K562 (cell line): ENCODE data around the gene TIMP2. TPM values are rescaled to one million over a fixed set of nuclear protein-coding genes. Genes with fewer than 3 reads are reported as not detected.

Source experiments
- BDP1 ChIP-seq: IDR thresholded peaks from 3 replicates; pipeline ENCODE4 v1.6.1; 2011; ENCODE audit not compliant: insufficient read length, insufficient read depth
- CEBPG ChIP-seq, 3 experiments: fragments of 200-800 bp in 1 of 3; sonication (Bioruptor generic) in 1 of 3; sonication (generic) in 1 of 3; formaldehyde crosslinking in 1 of 3; IDR thresholded peaks in 2 of 3; conservative IDR thresholded peaks in 1 of 3; 2 replicates each; pipeline versions ENCODE4 v1.6.1 to v1.8.0; 2016 to 2022; ENCODE audit warnings: missing compliant biosample characterization in 2 of 3, missing genetic modification characterization in 2 of 3, mild to moderate bottlenecking in 1 of 3, missing genetic modification reagents in 1 of 3
- HSF4 ChIP-seq: fragments of 250-450 bp; sonication (Bioruptor Pico); IDR thresholded peaks from 2 replicates; pipeline ENCODE4 v2.1.2; 2022; ENCODE audit warnings: mild to moderate bottlenecking, moderate library complexity, borderline replicate concordance
- KLF16 ChIP-seq: IDR thresholded peaks from 2 replicates; pipeline ENCODE4 v1.6.1; 2016; ENCODE audit warnings: antibody characterized with exemption
- NCOA2 ChIP-seq, 2 experiments: fragments of 450-650 bp; IDR thresholded peaks; 2 replicates each; pipeline ENCODE4 v1.6.1; 2018; ENCODE audit warnings: mild to moderate bottlenecking in 2 of 2, moderate library complexity in 1 of 2; ENCODE audit not compliant: partially characterized antibody in 2 of 2
- NR3C1 ChIP-seq: sonication (generic); formaldehyde crosslinking; IDR thresholded peaks from 2 replicates; pipeline ENCODE4 v1.8.1; 2022; ENCODE audit warnings: missing genetic modification reagents
- SRSF7 ChIP-seq: fragments of 200-400 bp; formaldehyde crosslinking; optimal IDR thresholded peaks from 2 replicates; pipeline ENCODE3; 2017; ENCODE audit warnings: mild to moderate bottlenecking, low read depth, low read length
- TAF9B ChIP-seq: fragments of 450-650 bp; IDR thresholded peaks from 2 replicates; pipeline ENCODE4 v1.6.1; 2018; ENCODE audit warnings: mild to moderate bottlenecking; ENCODE audit not compliant: partially characterized antibody
- U2AF1 ChIP-seq: fragments of 200-400 bp; formaldehyde crosslinking; optimal IDR thresholded peaks from 2 replicates; pipeline ENCODE3; 2017; ENCODE audit warnings: mild to moderate bottlenecking, low read depth, low read length, moderate library complexity
- YBX1 ChIP-seq: fragments of 450-650 bp; IDR thresholded peaks from 2 replicates; pipeline ENCODE4 v1.7.1; 2016; ENCODE audit warnings: mild to moderate bottlenecking
- ZBTB1 ChIP-seq: sonication (generic); formaldehyde crosslinking; IDR thresholded peaks from 2 replicates; pipeline ENCODE4 v1.8.1; 2023; ENCODE audit warnings: missing genetic modification reagents, low read depth, mild to moderate bottlenecking, borderline replicate concordance
- ZKSCAN8 ChIP-seq: fragments of 200-800 bp; sonication (Bioruptor generic); IDR thresholded peaks from 2 replicates; pipeline ENCODE4 v1.6.1; 2016; ENCODE audit warnings: missing genetic modification characterization, missing compliant biosample characterization
- ZNF436 ChIP-seq: fragments of 250-450, 450-650 bp; sonication (Bioruptor Pico); formaldehyde crosslinking; IDR thresholded peaks from 2 replicates; pipeline ENCODE4 v1.7.0; 2020; ENCODE audit warnings: mild to moderate bottlenecking
- polyA plus RNA-seq, 8 experiments: library from polyadenylated mRNA; depleted of rRNA in 4 of 8; stranded (reverse) in 5 of 8; unstranded in 3 of 8; fragments of >200 nt; fragmentation: Nextera tagmentation in 2 of 8; fragmentation: Illumina TruSeq in 1 of 8; extraction: Ambion mirVana in 2 of 8; extraction: Trizol in 1 of 8; gene quantifications; 2 replicates each; pipeline versions ENCODE4 v1.2.1 to v1.2.3, GENCODE V29; 2011 to 2014; ENCODE audit warnings: inconsistent platforms in 1 of 8, missing spikeins in 1 of 8
- total RNA-seq, 7 experiments: library from RNA; depleted of rRNA in 6 of 7; stranded (reverse); fragments of >200 nt in 6 of 7; fragmentation: Illumina TruSeq in 2 of 7; extraction: Trizol in 2 of 7; gene quantifications; 2 replicates each; pipeline versions ENCODE4 v1.2.1 to v1.2.3, GENCODE V29; 2011 to 2021; ENCODE audit warnings: low replicate concordance in 1 of 7
- TF ChIP-seq, protein P1 (sequence below): IDR thresholded peaks from 2 replicates; pipeline ENCODE4 v1.6.1; 2012; ENCODE audit warnings: low read depth, low read length, improper control_type of control experiment, borderline replicate concordance
- TF ChIP-seq, protein P2 (sequence below): sonication (generic); formaldehyde crosslinking; IDR thresholded peaks from 2 replicates; pipeline ENCODE4 v1.8.1; 2022; ENCODE audit warnings: missing genetic modification reagents
- TF ChIP-seq, protein P3 (sequence below): fragments of 450-650 bp; IDR thresholded peaks from 2 replicates; pipeline ENCODE4 v1.6.1; 2016; ENCODE audit warnings: low read depth

The TIMP2 gene
- total and polyA plus RNA-seq, 9 of the 15 experiments (the other 6 are each of a cell fraction or from before 2014, with no cell fraction given), result 0.55 TPM; not detected in 8

DNA sequence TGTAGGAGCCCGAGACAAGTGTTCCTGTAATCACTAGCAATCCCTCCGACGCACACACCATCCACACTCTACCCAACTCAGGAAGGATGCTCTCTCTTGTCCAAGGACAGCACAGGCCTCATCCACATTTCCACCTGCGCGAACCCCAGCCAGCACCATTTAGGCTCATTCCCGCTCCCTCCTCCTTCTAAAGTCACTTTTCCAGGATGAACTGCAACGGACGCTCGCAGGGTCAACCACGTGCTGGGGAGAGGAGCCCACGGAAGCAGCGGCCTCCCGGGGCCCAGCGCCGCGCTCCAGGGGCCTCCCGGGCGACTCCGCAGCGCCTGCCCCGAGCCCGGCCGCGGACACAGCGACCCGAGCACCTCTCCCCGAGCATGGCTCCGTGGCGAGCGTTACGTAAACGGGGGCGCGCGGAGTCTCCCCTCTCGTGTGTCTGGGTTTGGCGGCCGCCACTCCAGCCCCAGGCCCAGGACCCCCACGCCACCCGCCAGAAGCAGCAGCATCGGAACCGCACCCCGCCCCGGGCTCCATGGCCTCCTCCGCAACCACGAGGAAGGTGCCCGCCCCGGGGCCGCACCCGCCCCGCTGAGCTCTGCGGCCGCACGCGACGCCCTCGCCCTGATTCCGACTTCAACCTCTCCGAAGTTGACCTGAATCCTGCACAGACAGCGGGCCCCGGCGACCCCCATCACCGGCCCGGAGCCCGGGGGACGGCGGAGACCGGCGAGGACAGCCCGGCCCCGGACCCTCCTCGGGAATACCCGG is 85.2 kb downstream of the TIMP2 start (continued):
- no peak for TF ChIP-seq YBX1
- TF ChIP-seq ZKSCAN8 (CRISPR knock-in tag), result no peak
- TF ChIP-seq, protein P1, sequence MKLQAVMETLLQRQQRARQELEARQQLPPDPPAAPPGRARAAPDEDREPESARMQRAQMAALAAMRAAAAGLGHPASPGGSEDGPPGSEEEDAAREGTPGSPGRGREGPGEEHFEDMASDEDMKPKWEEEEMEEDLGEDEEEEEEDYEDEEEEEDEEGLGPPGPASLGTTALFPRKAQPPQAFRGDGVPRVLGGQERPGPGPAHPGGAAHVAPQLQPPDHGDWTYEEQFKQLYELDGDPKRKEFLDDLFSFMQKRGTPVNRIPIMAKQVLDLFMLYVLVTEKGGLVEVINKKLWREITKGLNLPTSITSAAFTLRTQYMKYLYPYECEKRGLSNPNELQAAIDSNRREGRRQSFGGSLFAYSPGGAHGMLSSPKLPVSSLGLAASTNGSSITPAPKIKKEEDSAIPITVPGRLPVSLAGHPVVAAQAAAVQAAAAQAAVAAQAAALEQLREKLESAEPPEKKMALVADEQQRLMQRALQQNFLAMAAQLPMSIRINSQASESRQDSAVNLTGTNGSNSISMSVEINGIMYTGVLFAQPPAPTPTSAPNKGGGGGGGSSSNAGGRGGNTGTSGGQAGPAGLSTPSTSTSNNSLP, result no peak
- no peak for TF ChIP-seq SRSF7
- TF ChIP-seq KLF16, result no peak
- TF ChIP-seq, protein P2, sequence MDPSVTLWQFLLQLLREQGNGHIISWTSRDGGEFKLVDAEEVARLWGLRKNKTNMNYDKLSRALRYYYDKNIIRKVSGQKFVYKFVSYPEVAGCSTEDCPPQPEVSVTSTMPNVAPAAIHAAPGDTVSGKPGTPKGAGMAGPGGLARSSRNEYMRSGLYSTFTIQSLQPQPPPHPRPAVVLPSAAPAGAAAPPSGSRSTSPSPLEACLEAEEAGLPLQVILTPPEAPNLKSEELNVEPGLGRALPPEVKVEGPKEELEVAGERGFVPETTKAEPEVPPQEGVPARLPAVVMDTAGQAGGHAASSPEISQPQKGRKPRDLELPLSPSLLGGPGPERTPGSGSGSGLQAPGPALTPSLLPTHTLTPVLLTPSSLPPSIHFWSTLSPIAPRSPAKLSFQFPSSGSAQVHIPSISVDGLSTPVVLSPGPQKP (CRISPR knock-in tag), result no peak
- TF ChIP-seq ZNF436 (CRISPR knock-in tag), result no peak
- no peak for TF ChIP-seq BDP1
- no peak; the same call in 1 of the 2 replicates for TF ChIP-seq CEBPG (CRISPR knock-in tag; IDR thresholded peaks at IDR 0.05)
- TF ChIP-seq CEBPG (tag; conservative IDR thresholded peaks at IDR 0.05 in 1 of 2, IDR thresholded peaks at IDR 0.05 in 1 of 2), result peak in 1 of 2 experiments; percentile 1; a peak in 2 of 4 replicates
- TF ChIP-seq, protein P3, sequence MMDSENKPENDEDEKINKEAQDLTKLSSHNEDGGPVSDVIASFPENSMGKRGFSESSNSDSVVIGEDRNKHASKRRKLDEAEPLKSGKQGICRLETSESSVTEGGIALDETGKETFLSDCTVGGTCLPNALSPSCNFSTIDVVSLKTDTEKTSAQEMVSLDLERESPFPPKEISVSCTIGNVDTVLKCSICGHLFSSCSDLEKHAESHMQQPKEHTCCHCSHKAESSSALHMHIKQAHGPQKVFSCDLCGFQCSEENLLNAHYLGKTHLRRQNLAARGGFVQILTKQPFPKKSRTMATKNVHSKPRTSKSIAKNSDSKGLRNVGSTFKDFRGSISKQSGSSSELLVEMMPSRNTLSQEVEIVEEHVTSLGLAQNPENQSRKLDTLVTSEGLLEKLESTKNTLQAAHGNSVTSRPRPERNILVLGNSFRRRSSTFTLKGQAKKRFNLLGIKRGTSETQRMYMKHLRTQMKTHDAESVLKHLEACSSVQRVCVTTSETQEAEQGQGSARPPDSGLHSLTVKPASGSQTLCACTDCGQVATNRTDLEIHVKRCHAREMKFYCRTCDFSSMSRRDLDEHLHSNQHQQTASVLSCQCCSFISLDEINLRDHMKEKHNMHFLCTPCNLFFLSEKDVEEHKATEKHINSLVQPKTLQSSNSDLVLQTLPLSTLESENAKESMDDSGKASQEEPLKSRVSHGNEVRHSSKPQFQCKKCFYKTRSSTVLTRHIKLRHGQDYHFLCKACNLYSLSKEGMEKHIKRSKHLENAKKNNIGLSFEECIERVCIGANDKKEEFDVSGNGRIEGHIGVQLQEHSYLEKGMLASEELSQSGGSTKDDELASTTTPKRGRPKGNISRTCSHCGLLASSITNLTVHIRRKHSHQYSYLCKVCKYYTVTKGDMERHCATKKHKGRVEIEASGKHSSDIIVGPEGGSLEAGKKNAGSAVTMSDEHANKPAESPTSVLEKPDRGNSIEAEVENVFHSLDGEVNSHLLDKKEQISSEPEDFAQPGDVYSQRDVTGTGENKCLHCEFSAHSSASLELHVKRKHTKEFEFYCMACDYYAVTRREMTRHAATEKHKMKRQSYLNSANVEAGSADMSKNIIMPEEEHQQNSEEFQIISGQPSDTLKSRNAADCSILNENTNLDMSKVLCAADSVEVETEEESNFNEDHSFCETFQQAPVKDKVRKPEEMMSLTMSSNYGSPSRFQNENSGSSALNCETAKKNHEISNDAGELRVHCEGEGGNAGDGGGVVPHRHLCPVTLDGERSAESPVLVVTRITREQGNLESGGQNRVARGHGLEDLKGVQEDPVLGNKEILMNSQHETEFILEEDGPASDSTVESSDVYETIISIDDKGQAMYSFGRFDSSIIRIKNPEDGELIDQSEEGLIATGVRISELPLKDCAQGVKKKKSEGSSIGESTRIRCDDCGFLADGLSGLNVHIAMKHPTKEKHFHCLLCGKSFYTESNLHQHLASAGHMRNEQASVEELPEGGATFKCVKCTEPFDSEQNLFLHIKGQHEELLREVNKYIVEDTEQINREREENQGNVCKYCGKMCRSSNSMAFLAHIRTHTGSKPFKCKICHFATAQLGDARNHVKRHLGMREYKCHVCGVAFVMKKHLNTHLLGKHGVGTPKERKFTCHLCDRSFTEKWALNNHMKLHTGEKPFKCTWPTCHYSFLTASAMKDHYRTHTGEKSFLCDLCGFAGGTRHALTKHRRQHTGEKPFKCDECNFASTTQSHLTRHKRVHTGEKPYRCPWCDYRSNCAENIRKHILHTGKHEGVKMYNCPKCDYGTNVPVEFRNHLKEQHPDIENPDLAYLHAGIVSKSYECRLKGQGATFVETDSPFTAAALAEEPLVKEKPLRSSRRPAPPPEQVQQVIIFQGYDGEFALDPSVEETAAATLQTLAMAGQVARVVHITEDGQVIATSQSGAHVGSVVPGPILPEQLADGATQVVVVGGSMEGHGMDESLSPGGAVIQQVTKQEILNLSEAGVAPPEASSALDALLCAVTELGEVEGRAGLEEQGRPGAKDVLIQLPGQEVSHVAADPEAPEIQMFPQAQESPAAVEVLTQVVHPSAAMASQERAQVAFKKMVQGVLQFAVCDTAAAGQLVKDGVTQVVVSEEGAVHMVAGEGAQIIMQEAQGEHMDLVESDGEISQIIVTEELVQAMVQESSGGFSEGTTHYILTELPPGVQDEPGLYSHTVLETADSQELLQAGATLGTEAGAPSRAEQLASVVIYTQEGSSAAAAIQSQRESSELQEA, result no peak
- peak; percentile 58; the same call in 1 of the 2 replicates for TF ChIP-seq ZBTB1 (CRISPR knock-in tag)
- no peak for TF ChIP-seq HSF4 (CRISPR knock-in tag)
- peak; percentile 81 for TF ChIP-seq U2AF1
- peak; percentile 31; the same call in 1 of the 2 replicates for TF ChIP-seq NR3C1 (CRISPR knock-in tag)
- no peak for TF ChIP-seq TAF9B
- no peak for TF ChIP-seq NCOA2 (IDR thresholded peaks at IDR 0.05; ENCODE audit: partially characterized antibody in 2 of 2)
